ENCODE results near the gene MINDY4B.

The MINDY4B gene

GRCh38 chr3:150921209-150921608 lies 16.0 kb upstream of the MINDY4B start:
- no peak overlapping the region for H3K4me3 Mint-ChIP-seq
- DNase-seq: no peak
- peaks cover 59% of the 10 kb centered on the region for H3K4me1 Mint-ChIP-seq
- H3K36me3 Mint-ChIP-seq (ENCODE audit: low read depth): no peaks in the 10 kb centered on the region
- peaks cover 17% of the 10 kb centered on the region for H3K27me3 Mint-ChIP-seq (ENCODE audit: low read depth, poor library complexity)
- H3K9me3 Mint-ChIP-seq: no peaks in the 10 kb centered on the region
- no peak for TF ChIP-seq CTCF (IDR thresholded peaks at IDR 0.05)
- H3K27ac Mint-ChIP-seq: no peak overlapping the region

GRCh38 chr3:150920236-150920635 lies 15.0 kb upstream of the MINDY4B start:
- no peak for DNase-seq
- no peak for TF ChIP-seq CTCF (IDR thresholded peaks at IDR 0.05)
- Mint-ChIP-seq H3K4me3 (no peak overlapping the region), H3K9me3 (no peaks in the 10 kb centered on the region), H3K27me3 (ENCODE audit: low read depth, poor library complexity) (peaks cover 11% of the 10 kb centered on the region), H3K4me1 (peaks cover 50% of the 10 kb centered on the region), H3K36me3 (ENCODE audit: low read depth) (no peaks in the 10 kb centered on the region), H3K27ac (no peak overlapping the region)

GRCh38 chr3:150917951-150918350 lies 12.7 kb upstream of the MINDY4B start:
- peak overlapping the region; percentile 41 for H3K4me3 Mint-ChIP-seq
- H3K27me3 Mint-ChIP-seq (ENCODE audit: low read depth, poor library complexity): peaks cover 7% of the 10 kb centered on the region
- no peak overlapping the region for H3K27ac Mint-ChIP-seq
- peak; percentile 16 for DNase-seq
- no peaks in the 10 kb centered on the region for H3K36me3 Mint-ChIP-seq (ENCODE audit: low read depth)
- TF ChIP-seq CTCF (IDR thresholded peaks at IDR 0.05): no peak
- H3K9me3 Mint-ChIP-seq: no peaks in the 10 kb centered on the region
- peaks cover 31% of the 10 kb centered on the region for H3K4me1 Mint-ChIP-seq

GRCh38 chr3:150913133-150913922 lies 8.1 kb upstream of the MINDY4B start:
- DNase-seq: no peak
- TF ChIP-seq CTCF (IDR thresholded peaks at IDR 0.05): no peak
- Mint-ChIP-seq H3K9me3 (no peaks in the 10 kb centered on the region), H3K4me3 (no peak overlapping the region), H3K36me3 (ENCODE audit: low read depth) (no peaks in the 10 kb centered on the region), H3K27me3 (ENCODE audit: low read depth, poor library complexity) (peaks cover 9% of the 10 kb centered on the region), H3K4me1 (peaks cover 39% of the 10 kb centered on the region), H3K27ac (peak overlapping the region; percentile 15)

- TF ChIP-seq CTCF (IDR thresholded peaks at IDR 0.05): no peak
- no peak for DNase-seq
- peaks cover 37% of the 10 kb centered on the region for H3K4me1 Mint-ChIP-seq
- no peaks in the 10 kb centered on the region for H3K36me3 Mint-ChIP-seq (ENCODE audit: low read depth)
- peaks cover 9% of the 10 kb centered on the region for H3K27me3 Mint-ChIP-seq (ENCODE audit: low read depth, poor library complexity)
- H3K9me3 Mint-ChIP-seq: no peaks in the 10 kb centered on the region
- H3K27ac Mint-ChIP-seq: no peak overlapping the region
- H3K4me3 Mint-ChIP-seq: no peak overlapping the region
Observed at GRCh38 chr3:150912501-150912900, 7.3 kb upstream of the MINDY4B start.

GRCh38 chr3:150911771-150912170 lies 6.5 kb upstream of the MINDY4B start:
- H3K27ac Mint-ChIP-seq: no peak overlapping the region
- TF ChIP-seq CTCF (IDR thresholded peaks at IDR 0.05): no peak
- H3K4me1 Mint-ChIP-seq: peaks cover 36% of the 10 kb centered on the region
- no peaks in the 10 kb centered on the region for H3K36me3 Mint-ChIP-seq (ENCODE audit: low read depth)
- no peak for DNase-seq
- H3K4me3 Mint-ChIP-seq: no peak overlapping the region
- H3K9me3 Mint-ChIP-seq: no peaks in the 10 kb centered on the region
- H3K27me3 Mint-ChIP-seq (ENCODE audit: low read depth, poor library complexity): peaks cover 9% of the 10 kb centered on the region
